Measurements from ENCODE around the gene CEP57. TPM values are rescaled to one million over a fixed set of nuclear protein-coding genes. Genes with fewer than 3 reads are reported as not detected.

CEP57 gene
- total and polyA plus RNA-seq, 2 of the 13 experiments (the other 11 are each of a cell fraction or from before 2014, with no cell fraction given), result 34.3 to 59.4 TPM

DNA sequence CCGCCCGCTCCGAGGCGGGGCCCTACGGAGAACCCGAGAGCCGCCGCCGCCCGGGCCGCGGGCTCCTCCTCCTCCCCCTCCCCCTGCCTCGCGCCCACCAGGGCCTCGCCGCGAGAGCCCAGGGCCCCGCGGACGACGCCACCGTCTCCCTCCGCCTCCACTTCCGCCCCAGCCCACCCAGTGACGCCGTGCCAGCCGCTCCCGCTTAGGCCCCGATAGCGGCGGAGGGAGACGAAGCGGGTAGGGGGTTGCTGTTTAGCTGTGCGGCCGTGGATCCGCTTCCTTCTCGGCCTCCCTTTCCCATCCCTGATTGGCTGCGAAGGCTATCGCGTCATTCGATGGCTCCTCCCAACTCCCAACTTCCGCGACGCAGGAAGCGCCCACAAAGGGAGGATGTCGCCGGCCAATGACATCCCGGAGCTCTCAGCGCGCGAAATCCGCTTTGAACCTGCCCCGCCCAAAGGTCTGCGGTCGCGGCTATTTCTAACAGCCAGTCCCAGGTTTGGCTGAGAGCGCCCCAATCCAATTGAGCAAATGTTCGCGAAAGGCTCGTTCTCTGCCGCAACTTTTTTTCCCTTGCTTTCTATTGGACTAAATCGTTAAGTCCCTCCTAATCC, 684 bp upstream of the CEP57 start, which contains the start of gene FAM76B (continued):
- TF ChIP-seq PRMT3 (CRISPR knock-in tag; IDR thresholded peaks at IDR 0.05; ENCODE audit: borderline replicate concordance, low read depth) (no peak), KDM5B (CRISPR knock-in tag; IDR thresholded peaks at IDR 0.05; ENCODE audit: borderline replicate concordance) (0 out of 2 replicates have a peak, but pooled peaks have one; percentile 13), ZNF772 (CRISPR knock-in tag; IDR thresholded peaks at IDR 0.05) (no peak), ZFP36L2 (CRISPR knock-in tag; IDR thresholded peaks at IDR 0.05) (no peak), GATAD2A (CRISPR knock-in tag; IDR thresholded peaks at IDR 0.05) (peak; percentile 82)
- TF ChIP-seq, protein P1, sequence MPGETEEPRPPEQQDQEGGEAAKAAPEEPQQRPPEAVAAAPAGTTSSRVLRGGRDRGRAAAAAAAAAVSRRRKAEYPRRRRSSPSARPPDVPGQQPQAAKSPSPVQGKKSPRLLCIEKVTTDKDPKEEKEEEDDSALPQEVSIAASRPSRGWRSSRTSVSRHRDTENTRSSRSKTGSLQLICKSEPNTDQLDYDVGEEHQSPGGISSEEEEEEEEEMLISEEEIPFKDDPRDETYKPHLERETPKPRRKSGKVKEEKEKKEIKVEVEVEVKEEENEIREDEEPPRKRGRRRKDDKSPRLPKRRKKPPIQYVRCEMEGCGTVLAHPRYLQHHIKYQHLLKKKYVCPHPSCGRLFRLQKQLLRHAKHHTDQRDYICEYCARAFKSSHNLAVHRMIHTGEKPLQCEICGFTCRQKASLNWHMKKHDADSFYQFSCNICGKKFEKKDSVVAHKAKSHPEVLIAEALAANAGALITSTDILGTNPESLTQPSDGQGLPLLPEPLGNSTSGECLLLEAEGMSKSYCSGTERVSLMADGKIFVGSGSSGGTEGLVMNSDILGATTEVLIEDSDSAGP (CRISPR knock-in tag; IDR thresholded peaks at IDR 0.05; ENCODE audit: borderline replicate concordance), result peak; percentile 96
- TF ChIP-seq, protein P2, sequence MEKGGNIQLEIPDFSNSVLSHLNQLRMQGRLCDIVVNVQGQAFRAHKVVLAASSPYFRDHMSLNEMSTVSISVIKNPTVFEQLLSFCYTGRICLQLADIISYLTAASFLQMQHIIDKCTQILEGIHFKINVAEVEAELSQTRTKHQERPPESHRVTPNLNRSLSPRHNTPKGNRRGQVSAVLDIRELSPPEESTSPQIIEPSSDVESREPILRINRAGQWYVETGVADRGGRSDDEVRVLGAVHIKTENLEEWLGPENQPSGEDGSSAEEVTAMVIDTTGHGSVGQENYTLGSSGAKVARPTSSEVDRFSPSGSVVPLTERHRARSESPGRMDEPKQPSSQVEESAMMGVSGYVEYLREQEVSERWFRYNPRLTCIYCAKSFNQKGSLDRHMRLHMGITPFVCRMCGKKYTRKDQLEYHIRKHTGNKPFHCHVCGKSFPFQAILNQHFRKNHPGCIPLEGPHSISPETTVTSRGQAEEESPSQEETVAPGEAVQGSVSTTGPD (CRISPR knock-in tag; IDR thresholded peaks at IDR 0.05), result no peak
- TF ChIP-seq, protein P3, sequence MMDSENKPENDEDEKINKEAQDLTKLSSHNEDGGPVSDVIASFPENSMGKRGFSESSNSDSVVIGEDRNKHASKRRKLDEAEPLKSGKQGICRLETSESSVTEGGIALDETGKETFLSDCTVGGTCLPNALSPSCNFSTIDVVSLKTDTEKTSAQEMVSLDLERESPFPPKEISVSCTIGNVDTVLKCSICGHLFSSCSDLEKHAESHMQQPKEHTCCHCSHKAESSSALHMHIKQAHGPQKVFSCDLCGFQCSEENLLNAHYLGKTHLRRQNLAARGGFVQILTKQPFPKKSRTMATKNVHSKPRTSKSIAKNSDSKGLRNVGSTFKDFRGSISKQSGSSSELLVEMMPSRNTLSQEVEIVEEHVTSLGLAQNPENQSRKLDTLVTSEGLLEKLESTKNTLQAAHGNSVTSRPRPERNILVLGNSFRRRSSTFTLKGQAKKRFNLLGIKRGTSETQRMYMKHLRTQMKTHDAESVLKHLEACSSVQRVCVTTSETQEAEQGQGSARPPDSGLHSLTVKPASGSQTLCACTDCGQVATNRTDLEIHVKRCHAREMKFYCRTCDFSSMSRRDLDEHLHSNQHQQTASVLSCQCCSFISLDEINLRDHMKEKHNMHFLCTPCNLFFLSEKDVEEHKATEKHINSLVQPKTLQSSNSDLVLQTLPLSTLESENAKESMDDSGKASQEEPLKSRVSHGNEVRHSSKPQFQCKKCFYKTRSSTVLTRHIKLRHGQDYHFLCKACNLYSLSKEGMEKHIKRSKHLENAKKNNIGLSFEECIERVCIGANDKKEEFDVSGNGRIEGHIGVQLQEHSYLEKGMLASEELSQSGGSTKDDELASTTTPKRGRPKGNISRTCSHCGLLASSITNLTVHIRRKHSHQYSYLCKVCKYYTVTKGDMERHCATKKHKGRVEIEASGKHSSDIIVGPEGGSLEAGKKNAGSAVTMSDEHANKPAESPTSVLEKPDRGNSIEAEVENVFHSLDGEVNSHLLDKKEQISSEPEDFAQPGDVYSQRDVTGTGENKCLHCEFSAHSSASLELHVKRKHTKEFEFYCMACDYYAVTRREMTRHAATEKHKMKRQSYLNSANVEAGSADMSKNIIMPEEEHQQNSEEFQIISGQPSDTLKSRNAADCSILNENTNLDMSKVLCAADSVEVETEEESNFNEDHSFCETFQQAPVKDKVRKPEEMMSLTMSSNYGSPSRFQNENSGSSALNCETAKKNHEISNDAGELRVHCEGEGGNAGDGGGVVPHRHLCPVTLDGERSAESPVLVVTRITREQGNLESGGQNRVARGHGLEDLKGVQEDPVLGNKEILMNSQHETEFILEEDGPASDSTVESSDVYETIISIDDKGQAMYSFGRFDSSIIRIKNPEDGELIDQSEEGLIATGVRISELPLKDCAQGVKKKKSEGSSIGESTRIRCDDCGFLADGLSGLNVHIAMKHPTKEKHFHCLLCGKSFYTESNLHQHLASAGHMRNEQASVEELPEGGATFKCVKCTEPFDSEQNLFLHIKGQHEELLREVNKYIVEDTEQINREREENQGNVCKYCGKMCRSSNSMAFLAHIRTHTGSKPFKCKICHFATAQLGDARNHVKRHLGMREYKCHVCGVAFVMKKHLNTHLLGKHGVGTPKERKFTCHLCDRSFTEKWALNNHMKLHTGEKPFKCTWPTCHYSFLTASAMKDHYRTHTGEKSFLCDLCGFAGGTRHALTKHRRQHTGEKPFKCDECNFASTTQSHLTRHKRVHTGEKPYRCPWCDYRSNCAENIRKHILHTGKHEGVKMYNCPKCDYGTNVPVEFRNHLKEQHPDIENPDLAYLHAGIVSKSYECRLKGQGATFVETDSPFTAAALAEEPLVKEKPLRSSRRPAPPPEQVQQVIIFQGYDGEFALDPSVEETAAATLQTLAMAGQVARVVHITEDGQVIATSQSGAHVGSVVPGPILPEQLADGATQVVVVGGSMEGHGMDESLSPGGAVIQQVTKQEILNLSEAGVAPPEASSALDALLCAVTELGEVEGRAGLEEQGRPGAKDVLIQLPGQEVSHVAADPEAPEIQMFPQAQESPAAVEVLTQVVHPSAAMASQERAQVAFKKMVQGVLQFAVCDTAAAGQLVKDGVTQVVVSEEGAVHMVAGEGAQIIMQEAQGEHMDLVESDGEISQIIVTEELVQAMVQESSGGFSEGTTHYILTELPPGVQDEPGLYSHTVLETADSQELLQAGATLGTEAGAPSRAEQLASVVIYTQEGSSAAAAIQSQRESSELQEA (CRISPR knock-in tag; IDR thresholded peaks at IDR 0.05; ENCODE audit: not compliant biosample characterization), result no peak
- TF ChIP-seq, protein P4, sequence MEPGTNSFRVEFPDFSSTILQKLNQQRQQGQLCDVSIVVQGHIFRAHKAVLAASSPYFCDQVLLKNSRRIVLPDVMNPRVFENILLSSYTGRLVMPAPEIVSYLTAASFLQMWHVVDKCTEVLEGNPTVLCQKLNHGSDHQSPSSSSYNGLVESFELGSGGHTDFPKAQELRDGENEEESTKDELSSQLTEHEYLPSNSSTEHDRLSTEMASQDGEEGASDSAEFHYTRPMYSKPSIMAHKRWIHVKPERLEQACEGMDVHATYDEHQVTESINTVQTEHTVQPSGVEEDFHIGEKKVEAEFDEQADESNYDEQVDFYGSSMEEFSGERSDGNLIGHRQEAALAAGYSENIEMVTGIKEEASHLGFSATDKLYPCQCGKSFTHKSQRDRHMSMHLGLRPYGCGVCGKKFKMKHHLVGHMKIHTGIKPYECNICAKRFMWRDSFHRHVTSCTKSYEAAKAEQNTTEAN (CRISPR knock-in tag; conservative IDR thresholded peaks at IDR 0.05), result no peak
- TF ChIP-seq, protein P5, sequence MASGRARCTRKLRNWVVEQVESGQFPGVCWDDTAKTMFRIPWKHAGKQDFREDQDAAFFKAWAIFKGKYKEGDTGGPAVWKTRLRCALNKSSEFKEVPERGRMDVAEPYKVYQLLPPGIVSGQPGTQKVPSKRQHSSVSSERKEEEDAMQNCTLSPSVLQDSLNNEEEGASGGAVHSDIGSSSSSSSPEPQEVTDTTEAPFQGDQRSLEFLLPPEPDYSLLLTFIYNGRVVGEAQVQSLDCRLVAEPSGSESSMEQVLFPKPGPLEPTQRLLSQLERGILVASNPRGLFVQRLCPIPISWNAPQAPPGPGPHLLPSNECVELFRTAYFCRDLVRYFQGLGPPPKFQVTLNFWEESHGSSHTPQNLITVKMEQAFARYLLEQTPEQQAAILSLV (CRISPR knock-in tag; IDR thresholded peaks at IDR 0.05; ENCODE audit: borderline replicate concordance), result peak; percentile 77; the same call in 1 of the 2 replicates
- TF ChIP-seq, protein P6, sequence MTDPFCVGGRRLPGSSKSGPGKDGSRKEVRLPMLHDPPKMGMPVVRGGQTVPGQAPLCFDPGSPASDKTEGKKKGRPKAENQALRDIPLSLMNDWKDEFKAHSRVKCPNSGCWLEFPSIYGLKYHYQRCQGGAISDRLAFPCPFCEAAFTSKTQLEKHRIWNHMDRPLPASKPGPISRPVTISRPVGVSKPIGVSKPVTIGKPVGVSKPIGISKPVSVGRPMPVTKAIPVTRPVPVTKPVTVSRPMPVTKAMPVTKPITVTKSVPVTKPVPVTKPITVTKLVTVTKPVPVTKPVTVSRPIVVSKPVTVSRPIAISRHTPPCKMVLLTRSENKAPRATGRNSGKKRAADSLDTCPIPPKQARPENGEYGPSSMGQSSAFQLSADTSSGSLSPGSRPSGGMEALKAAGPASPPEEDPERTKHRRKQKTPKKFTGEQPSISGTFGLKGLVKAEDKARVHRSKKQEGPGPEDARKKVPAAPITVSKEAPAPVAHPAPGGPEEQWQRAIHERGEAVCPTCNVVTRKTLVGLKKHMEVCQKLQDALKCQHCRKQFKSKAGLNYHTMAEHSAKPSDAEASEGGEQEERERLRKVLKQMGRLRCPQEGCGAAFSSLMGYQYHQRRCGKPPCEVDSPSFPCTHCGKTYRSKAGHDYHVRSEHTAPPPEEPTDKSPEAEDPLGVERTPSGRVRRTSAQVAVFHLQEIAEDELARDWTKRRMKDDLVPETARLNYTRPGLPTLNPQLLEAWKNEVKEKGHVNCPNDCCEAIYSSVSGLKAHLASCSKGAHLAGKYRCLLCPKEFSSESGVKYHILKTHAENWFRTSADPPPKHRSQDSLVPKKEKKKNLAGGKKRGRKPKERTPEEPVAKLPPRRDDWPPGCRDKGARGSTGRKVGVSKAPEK (CRISPR knock-in tag; IDR thresholded peaks at IDR 0.05; ENCODE audit: borderline replicate concordance), result no peak
